GM19438 (cell line): ENCODE measurements around the gene SLC1A3.
"Not testable (repeated sequence)": the region's sequence is repeated elsewhere in the genome, so short reads cannot be mapped to it uniquely, and the experiment has no call there.

Source experiments
- ATAC-seq: cut with Tn5 transposase; IDR thresholded peaks from one replicate; pipeline ENCODE4 v1.9.1; 2021; ENCODE audit warnings: low read depth; ENCODE audit not compliant: unreplicated experiment

Gene SLC1A3

DNA sequence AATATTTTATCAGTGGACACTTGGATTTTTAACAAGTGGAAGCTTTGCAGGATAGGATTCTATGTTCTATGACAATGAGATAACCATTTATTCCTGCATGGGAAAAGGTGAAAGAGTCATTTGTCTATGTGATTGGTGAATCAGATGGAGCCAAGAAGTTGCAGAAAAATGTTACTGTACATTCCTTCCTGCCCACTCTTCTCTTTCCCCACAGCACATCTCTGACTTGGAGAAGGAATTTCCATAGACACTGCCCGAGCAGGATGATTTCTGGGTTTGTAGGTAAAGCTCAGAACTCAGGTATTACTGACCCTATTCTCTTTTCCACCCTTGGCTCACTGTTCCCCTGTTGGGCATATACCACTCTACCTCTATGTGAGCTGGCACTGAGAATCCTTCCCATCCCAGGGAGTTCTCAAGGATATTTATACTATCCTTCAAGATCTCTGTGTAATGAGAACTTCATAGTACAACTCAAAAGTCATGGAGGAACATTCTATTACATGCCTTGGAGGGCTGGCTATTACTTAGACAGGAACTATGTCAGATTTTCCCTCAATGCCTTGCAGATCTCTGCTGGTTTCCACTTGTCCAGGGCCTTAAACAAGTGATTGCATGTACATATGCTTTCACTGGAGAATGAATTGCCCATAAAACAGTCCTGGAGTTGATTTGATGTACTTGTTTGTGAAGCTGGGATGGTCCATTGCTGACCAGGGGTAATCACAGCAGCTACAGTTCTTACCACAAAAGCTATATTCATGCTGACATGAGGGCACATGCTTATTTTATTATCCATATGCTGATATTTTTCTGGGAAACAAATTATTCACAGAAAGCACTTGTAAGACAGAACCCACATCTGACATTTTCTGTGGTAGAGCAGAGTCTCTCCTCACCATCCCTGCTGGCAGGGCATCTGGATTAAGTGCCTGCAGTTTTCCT, 24.1 kb downstream of the SLC1A3 start:
- no peak for ATAC-seq

GRCh38 chr5:36631154-36631553, 24.7 kb downstream of the SLC1A3 start:
- no peak for ATAC-seq

GRCh38 chr5:36631620-36632362, 25.4 kb downstream of the SLC1A3 start:
- no peak for ATAC-seq

DNA sequence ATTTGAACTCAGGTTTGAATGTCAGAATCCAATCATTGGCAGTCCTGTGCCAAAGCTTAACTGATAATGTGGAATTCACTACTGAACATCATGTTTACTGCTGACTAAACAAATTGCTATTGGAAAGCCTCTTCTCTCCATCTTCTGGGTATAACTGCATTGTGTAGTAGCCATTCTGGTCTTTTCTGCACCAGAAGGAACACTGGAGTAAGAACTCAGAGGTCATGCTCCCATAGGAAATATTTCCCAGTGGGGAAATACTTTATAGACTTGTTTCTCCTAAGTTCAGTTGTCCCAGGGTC, 25.9 kb downstream of the SLC1A3 start:
- ATAC-seq = no peak

GRCh38 chr5:36635721-36636390, 29.4 kb downstream of the SLC1A3 start:
- no peak for ATAC-seq

DNA sequence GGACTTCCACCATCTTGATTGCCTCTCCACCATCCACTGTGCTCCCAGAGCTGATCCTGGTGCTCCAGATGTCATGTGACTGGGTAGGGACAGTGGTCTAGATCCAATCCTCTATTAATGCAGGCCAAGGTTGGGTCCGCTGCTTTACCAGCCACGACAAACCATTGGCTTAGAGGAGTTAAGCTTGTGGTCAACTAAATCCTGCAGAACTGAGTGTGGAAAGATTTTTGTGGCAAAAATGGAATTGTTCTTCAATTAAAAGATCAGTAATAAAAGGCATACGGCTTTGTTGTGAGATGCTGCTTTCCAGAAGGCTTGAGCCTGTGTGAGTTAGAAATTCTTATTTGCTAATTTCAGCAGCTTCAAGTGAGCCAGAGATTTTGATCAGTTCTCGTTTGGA, 30.7 kb downstream of the SLC1A3 start:
- no peak for ATAC-seq

DNA sequence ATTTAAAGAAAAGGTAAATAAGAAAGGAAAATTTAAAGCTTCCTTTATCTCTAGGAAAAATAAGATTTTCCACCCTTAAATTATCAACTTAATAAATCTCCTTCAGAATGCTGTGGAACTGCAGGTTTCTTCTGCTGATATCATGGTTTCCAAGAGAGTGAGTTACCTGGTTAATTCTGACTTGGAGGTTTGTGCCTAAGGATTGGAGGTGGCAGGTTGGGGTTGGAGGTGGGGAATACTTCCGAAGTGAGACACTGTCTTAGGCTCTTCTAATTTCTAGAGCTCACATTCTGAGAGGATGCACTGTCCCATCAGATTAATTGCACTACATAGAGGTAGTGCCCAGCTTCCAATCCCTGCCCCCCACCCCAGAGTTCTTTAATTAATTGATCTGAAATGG, 31.1 kb downstream of the SLC1A3 start:
- ATAC-seq = no peak

GRCh38 chr5:36638056-36638455, 31.6 kb downstream of the SLC1A3 start:
- no peak for ATAC-seq

- ATAC-seq = no peak
Observed at GRCh38 chr5:36640949-36641348, 34.5 kb downstream of the SLC1A3 start.

- ATAC-seq = no peak
Observed at GRCh38 chr5:36641431-36641830, 35.0 kb downstream of the SLC1A3 start.

DNA sequence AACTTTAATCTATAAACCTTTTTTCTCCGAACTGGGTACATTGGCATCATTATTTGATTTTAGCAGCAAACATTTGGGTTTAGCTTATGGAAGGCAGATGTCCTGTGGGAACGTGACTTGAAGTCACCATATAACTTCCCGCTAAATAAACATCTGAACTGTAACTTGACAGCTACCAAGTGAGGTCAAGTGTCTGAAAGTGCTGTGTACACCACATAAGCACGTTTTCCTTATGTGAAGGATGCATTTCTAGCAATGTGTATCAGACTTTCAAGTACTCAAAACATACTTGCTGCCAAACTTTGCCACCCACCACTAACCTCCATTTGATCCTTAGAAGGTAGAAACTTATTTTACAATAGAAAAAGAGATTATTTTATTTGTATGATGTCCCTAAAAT, 35.7 kb downstream of the SLC1A3 start:
- ATAC-seq = no peak

- ATAC-seq = no peak
Observed at GRCh38 chr5:36643162-36643561, 36.8 kb downstream of the SLC1A3 start.

DNA sequence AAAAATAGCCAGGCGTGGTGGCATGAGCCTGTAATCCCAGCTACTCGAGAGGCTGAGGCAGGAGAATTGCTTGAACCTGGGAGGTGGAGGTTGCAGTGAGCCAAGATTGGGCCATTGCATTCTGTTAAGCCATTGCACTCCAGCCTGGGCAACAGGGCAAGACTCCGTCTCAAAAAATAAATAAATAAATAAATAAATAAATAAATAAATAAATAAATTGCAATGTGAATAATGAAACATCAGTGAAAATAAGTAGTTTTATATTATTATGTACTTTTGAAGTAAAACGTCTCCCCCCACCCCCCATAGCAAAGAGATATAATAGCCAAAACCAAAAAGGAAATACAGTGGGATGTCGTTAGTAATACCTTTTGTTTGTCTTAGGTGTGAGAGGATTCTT, 37.4 kb downstream of the SLC1A3 start:
- ATAC-seq = not testable (repeated sequence)

DNA sequence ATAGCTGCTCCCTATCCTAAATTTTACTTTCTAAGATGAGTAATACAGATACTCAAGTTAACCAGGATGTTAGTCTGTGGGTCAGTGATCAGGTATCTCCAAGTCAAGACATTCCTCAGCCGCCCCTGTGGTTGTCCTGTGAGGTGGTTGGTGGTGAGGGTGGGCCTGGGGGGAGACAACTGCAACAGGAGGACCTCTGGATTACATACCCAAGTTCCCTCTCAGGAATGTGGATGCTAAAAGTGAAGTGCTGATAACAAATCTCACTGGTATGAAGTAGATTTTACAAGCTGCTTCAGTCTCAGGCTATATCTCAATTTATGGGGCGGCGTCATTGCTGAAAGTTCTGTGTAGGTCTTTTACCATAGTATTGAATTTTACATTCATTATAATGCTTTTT, 38.3 kb downstream of the SLC1A3 start:
- no peak for ATAC-seq

DNA sequence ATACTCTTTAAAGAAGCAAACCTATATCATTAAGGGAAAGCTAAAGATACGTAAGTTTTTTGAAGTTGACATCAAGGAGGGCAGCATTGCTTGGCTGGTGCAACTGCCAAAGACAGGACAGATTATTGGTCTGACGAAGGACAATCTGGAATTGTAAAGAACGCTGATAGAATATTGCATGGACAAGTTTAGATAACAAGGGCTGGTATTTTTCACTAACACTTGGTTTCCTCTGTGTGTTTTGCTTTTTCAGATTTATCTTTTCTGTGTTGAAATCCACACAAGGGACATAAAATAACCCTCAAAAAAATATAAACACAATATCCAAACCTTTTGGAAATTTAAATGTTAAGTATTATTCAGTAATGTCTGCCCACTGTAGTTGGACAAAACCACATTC, 39.7 kb downstream of the SLC1A3 start:
- ATAC-seq = no peak

- ATAC-seq = no peak
Observed at GRCh38 chr5:36646507-36647023, 40.2 kb downstream of the SLC1A3 start.

GRCh38 chr5:36647046-36647445, 40.6 kb downstream of the SLC1A3 start:
- no peak for ATAC-seq

DNA sequence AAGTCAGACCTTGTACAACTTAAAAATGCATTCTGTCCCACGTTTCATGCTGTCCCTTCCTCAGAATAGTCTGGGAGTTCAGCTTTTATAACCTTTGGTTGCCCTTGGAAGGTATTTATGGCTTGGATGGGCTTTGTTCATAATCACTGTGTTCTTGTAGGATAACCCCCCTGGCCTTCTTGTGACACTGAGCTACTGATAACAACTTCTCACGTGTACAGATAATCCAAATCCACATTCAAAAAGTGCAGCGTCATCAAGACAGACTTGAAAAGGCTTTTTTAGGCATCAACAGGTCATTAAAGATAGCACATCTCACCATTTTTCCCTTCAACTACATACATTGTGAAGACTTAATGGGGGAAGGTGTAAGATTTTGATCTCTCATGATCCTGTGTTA, 42.0 kb downstream of the SLC1A3 start:
- ATAC-seq = no peak

DNA sequence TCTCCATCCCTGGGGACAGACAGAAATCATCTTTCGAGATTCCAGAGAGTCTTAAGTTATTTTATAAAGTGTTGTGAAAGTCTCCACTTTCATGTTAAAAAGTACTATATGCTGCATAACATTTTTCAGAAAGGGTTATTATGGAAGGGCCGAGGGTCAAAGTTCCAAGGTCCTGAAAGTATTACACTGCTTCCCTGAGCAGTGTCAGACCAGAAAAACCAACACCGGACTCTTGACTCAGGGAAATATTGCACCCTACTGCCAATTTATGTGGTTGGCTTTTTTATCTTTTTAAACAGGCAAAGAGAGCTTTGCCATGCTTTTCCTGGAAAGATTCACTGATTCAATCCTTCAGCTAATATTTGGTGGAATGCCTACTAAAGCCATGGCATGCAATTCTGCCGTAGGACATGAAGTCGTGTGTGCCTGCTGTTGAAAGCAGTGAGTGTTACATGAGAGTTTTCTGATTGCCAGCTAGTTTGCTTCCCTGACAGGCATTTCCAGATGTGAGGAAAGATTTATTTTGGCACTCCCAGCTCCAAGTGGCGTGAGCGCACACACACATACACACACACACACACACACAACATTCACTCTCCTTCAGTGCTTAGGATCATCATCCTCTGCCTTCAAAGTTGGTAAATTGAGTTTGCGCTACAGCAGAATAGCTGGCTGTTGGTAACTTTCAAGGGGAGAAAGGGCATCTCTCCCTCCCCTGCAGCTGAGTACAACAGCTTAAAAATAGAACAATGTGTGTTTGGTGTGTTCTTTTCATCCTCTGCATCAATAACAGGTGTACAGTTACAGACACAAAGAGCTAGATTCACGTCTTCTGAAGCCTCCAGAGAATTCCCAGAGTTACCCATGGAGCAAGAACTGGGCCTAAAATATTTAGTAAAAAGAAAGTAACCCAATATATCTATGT, 45.6 kb downstream of the SLC1A3 start:
- ATAC-seq = no peak

DNA sequence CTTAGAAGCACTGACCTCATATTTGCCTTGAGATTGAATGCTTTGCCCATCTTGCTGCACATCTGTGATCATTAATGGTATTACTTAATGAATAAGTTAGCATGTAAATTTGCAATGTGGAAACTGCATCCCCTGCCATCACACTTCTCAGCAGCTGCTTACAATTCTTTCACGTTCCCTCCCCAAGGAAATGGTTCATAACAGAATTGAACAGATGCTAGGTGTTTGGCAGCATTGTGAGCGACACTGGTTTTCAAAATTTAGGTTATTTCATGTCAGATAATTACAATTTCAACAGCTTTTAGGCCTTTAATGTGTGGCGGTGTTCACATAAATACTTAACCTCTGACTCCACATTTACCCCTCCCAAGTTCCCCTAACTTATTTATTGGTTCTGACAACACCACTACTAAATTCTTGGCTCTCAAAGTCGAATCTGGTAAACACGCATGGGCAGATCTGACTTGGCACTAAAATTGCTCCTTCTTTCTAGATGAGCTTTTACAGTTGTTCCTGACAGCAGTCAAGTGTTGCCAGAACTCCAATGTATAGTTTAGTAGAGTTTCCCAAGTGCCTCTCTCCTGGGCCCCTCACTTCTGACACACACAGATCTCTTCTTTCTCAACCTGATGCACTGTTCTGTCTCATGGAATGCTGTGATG, 46.8 kb downstream of the SLC1A3 start:
- ATAC-seq = no peak
